HG03460 (cell line): ENCODE data around the gene ACOT6.
"Not testable (repeated sequence)": the region's sequence is repeated elsewhere in the genome, so short reads cannot be mapped to it uniquely, and the experiment has no call there.

Experiments used
- ATAC-seq: cut with Tn5 transposase; IDR thresholded peaks from one replicate; pipeline ENCODE4 v1.9.1; 2021; ENCODE audit not compliant: unreplicated experiment

The ACOT6 gene

DNA sequence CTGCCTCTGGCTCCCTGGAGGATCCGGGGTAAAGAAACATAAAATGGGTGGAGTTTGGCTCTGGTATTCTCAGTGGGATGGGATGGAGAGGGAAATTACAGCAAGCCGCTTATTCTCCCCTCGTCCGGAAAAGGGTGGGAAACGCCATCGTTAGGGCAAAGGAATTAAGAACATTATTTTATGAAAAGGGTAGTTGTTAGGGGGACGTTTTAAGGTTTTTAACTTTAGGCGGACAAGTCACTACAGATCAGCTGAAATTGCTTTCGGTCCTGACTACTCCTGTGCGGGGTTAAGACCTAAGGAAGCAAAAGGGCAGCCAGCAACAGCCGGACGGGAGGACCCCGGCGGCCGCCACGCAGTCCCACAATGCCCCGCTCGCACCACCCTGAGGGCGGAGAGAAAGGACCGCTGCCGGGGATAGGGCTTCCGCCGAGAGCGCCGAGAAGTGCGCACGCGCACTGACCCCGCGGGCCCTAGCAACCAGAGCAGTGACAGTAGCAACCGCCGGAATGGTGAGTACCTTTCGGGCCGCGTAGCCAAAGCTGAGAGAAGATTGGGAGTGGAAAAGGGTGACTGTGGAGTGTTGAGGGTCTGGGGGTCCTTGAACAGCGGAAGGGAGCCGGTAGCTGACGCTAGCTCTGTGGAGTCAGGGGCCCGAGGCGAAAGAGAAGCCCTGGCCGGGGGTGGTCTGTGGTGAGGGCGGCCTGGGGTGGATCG lies 32.4 kb downstream of the ACOT6 start, which contains the start of gene DNAL1:
Gene DNAL1 (plus strand): TSS at position 456 of the 717 bp plus-strand sequence. CDS start 54 bp downstream, at position 510.
- ATAC-seq, result peak; percentile 96

DNA sequence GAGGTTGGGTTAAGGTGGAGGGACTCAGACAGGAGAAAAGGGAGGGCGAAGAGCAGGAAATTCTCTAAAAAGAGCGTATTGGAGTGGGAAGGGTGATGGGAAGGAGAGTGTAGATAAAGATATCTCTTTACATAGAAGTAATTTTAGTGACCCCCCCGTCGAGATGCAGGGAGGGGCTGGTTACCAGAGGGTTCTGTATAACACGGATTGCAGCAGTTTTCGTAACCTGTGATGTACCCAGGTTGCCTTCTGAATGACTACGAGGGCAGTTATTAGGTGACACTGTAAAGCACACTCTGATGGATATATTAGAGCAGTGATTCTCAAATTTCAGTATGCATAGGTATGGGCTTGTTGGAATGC lies 32.9 kb downstream of the ACOT6 start:
- ATAC-seq, result no peak

DNA sequence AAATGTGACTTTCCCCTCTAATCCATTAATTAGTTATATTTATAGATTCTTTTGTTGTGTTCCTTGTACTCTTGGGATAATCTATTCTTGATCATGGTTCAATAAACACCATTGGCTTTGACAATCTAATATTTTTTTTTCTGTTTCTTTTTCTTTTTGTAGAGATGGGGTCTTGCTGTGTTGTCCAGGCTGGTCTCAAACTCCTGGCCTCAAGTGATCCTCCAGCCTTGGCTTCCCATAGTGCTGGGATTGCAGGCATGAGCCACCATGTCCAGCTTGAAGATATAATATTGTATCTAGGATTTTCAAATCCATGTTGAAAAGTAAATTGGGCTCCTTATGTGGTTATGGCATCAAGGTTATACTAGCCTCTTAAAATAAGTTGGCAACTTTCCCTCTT lies 38.7 kb downstream of the ACOT6 start:
- no peak for ATAC-seq

- ATAC-seq, result no peak
Measured at GRCh38 chr14:73655851-73656250, 43.5 kb downstream of the ACOT6 start.

- not testable (repeated sequence) for ATAC-seq
Measured at GRCh38 chr14:73659202-73659601, 46.9 kb downstream of the ACOT6 start.

DNA sequence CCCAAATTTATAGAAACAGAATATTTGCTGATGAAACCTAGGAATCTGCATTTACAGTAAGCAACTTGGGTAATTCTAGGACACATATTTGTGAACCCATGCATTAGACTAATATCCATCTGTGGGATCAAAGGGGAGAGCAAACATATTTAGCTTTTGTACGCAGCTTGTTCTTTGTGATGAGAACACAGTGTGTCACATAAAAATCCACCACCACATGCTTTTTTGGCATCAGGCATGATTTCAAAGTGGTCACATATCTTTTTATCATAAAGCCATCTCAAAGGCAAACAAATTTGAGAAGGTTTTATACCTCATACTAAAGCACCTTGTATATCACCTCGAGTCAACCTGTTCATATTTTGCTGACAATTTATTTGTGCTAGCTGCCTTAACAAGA lies 48.2 kb downstream of the ACOT6 start:
- ATAC-seq, result no peak

GRCh38 chr14:73661872-73662271 lies 49.6 kb downstream of the ACOT6 start:
- ATAC-seq, result no peak

- no peak for ATAC-seq
Measured at GRCh38 chr14:73662487-73662943, 50.2 kb downstream of the ACOT6 start.

DNA sequence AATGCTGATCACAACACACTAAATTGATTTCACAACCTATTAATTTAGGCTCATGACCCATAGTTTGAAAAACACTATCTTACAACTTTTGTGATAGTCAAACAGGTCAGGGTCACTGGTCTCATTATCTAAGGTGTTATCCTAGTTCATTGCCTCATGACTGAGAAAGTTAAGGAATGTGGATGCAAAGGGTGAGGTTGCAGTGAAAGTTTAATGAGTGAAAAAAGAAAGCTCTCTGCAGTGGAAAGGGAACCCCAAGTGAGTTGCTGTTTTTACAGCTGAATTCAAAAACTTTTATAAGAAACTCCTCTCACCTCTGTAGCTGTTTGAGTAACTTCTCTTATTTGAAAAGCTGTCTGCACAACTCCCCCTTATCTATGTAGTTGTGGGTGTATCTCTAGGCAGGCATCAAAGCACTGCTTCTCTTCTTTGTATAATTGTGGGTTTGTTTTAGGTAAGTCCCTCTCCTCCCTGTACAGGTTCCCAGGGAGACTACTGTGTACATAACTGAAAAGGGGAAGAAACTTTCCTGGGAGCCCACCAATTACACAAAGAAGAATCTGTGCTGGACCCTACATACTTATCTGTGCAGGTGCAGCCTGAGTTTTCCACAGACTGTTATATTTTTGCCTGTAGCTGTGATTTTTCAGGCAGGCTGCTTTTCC lies 51.4 kb downstream of the ACOT6 start:
- no peak for ATAC-seq

DNA sequence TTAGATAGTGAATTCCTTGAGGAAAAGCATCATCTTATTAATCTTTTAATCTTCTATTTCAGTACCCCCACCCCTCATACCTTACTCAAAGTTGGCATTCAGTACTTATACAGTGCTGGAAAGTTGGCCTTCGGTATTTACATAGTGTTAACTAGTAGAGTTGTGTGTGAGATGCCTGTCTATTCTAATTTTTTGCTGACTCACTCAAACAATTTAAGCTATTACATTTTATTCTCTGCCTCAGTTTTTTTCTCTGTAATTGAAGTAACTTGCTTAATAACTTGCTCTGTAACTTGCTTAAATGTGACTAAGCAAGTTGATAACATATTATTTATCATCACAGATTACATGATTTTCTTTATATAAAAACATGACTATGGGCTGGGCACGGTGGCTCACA lies 52.8 kb downstream of the ACOT6 start:
- ATAC-seq, result no peak

DNA sequence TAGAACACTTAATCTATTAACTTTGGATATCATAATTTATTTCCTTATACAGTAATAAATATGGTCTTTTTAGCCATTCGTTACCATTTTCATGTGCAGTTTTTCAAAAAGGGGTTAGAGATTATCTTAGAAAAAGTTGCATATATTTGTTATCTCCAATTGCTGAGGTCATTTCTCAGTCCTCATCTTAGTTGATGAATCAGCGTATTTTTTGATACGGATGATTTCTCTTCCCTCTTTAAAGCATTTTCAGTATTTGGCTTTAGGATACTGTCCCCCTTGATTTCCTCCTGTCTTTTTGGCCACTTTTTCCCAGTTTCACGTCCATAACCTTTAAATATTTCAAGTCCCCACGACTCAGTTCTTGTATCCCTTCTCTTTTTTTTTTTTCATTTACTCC lies 54.3 kb downstream of the ACOT6 start:
- no peak for ATAC-seq

DNA sequence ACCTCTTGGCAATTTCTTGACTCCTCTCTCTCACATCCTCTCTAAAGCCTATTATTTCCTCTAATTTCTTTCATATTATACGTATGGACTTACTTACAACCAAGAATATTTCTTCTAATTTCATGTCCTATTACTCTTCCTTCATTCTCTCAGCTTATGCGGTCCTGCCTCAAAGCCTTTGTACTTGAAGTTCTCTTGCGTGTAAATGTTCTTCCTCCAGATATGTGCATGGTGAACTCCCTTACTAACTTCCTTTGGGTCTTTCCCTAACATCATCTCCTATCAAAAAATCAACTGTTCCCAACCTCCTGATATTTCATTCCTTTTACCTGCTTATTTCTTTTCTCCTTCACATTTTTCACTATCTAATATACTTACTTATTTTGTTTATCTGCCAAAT lies 55.5 kb downstream of the ACOT6 start:
- ATAC-seq, result no peak
